ENCODE data around the gene ZFYVE21. TPM values are rescaled to one million over a fixed set of nuclear protein-coding genes. Genes with fewer than 3 reads are reported as not detected.

The ZFYVE21 gene
- total RNA-seq, 1 experiment from 2014 or later = 22.1 TPM

GRCh38 chr14:103700753-103701490, 14.7 kb upstream of the ZFYVE21 start:
- no peak for DNase-seq (ENCODE audit: low read depth, low spot score)
- in situ Hi-C loops (cut with HindIII; ENCODE audit: low pct_unique_long_range_greater_than_20kb, low sequenced_read_pairs) = no loop called here

- DNase-seq (ENCODE audit: low read depth, low spot score) = no peak
- in situ Hi-C loops (cut with HindIII; ENCODE audit: low pct_unique_long_range_greater_than_20kb, low sequenced_read_pairs) = no loop called here
Observed at GRCh38 chr14:103702095-103702494, 13.5 kb upstream of the ZFYVE21 start.

GRCh38 chr14:103702497-103703432, 12.8 kb upstream of the ZFYVE21 start:
- no peak for DNase-seq (ENCODE audit: low read depth, low spot score)
- in situ Hi-C loops (cut with HindIII; ENCODE audit: low pct_unique_long_range_greater_than_20kb, low sequenced_read_pairs) = no loop called here

DNA sequence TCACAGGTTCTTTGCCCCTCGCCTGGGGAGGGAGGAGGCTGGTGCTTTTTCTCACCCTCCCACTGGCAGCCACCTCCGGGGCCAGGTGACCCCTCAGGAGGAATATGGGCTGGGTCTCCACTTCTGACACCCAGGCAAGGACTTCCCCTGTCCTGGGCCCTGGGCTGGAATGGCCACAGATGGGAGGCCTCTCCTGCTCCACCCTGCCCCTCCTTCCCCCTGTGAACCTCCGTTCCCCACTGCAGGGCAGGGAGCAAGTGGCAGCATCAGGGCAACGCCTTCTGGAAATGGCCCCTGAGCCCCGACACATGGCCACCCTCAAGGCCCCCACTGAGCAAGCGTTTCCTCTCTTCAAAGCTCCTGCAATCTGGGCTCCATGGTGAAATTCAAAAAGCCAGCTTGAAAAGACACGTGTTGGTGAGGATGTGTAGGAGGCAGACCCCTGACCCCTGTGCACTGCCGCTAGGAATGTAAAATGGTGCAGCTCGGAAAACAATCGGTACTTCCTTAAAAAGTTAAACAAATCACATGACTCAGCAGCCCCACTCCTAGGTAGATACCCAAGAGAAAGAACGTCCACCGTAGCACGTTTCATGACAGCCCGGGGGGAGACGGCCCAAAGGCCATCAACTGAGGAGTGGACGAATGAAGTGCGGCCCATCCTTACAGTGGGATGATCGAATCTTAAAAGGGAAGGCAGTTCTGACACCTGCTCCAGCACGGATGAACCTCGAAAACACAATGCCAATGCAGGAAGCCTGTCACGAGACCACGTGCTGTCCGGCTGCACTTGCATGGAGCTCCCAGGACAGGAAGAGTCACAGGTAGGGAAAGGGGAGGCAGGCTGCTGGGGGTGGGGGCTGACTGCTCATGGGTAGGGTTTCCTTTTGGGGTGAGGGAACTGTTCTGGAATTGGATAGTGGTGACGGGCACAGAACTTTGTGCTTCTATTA, 11.9 kb upstream of the ZFYVE21 start:
- in situ Hi-C loops (cut with HindIII; ENCODE audit: low pct_unique_long_range_greater_than_20kb, low sequenced_read_pairs) = no loop called here
- DNase-seq (ENCODE audit: low read depth, low spot score) = no peak

- no peak for DNase-seq (ENCODE audit: low read depth, low spot score)
- in situ Hi-C loops (cut with HindIII; ENCODE audit: low pct_unique_long_range_greater_than_20kb, low sequenced_read_pairs) = no loop called here
Observed at GRCh38 chr14:103704708-103705107, 10.9 kb upstream of the ZFYVE21 start.

DNA sequence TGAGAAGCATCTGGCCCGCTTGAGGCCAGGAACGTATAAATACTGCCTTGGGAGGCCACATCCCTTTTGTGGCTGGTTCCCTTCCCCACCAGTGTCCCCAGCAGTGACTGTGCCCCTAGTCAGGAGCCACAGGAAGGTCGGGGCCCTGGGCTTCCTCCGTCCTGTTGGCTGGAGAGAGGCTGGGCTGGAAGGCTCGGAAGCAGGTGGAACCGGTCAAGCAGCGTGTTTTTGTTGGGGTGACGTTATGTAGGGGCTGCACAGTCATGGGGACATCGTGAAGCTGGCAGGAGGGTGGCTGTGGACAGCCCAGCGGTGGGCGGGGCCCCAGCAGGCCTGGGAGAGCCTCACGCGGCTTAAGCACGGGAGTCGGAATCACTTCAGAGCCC, 10.5 kb upstream of the ZFYVE21 start:
- no peak for DNase-seq (ENCODE audit: low read depth, low spot score)
- in situ Hi-C loops (cut with HindIII; ENCODE audit: low pct_unique_long_range_greater_than_20kb, low sequenced_read_pairs) = no loop called here

GRCh38 chr14:103705504-103706284, 9.9 kb upstream of the ZFYVE21 start:
- in situ Hi-C loops (cut with HindIII; ENCODE audit: low pct_unique_long_range_greater_than_20kb, low sequenced_read_pairs) = no loop called here
- no peak for DNase-seq (ENCODE audit: low read depth, low spot score)

- in situ Hi-C loops (cut with HindIII; ENCODE audit: low pct_unique_long_range_greater_than_20kb, low sequenced_read_pairs) = no loop called here
- no peak for DNase-seq (ENCODE audit: low read depth, low spot score)
Observed at GRCh38 chr14:103706551-103707328, 8.9 kb upstream of the ZFYVE21 start.

GRCh38 chr14:103707329-103708263, 8.0 kb upstream of the ZFYVE21 start:
- in situ Hi-C loops (cut with HindIII; ENCODE audit: low pct_unique_long_range_greater_than_20kb, low sequenced_read_pairs) = no loop called here
- DNase-seq (ENCODE audit: low read depth, low spot score) = no peak

DNA sequence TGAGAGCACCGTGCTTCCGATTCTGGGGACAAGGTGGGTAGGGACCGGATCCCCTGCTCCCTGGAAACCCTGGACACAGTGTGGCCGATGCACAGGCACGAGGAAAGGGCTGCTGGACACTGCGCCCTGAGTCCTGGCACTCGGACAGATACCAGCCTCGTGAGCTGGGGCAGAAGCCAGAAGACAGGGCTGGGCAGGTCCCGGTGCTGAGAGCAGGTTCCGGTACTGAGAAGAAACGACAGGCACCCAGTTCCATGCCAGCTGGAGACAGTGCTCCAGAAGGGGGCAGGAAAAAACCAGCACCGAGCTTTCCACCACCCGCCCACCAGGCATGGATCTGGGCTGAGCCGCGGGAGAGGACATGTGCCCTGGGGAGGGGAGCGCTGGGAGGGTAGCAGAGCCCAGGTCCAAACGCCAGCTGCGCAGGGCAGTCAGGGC, 6.8 kb upstream of the ZFYVE21 start:
- no peak for DNase-seq (ENCODE audit: low read depth, low spot score)
- in situ Hi-C loops (cut with HindIII; ENCODE audit: low pct_unique_long_range_greater_than_20kb, low sequenced_read_pairs) = no loop called here

DNA sequence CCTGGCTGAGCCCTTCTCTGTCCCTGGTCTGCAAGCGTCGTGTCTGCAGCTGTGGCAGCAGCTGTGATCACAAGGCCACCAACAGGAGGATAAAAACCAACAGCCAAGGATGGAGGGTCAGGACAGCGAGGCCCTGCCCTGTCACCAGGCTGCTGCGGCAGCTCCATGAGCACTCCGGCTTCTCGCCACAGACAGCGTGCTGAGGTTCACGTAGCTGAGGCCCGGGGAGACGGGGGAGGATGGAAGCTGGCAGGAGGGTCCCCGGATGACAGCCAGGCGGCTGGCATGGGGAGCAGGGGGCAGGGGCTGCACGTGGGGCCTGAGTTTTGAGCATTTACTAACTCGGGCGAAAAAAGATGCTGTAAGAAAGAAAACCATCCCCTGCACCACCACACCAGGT, 5.8 kb upstream of the ZFYVE21 start:
- no peak for DNase-seq (ENCODE audit: low read depth, low spot score)
- in situ Hi-C loops (cut with HindIII; ENCODE audit: low pct_unique_long_range_greater_than_20kb, low sequenced_read_pairs) = no loop called here

- DNase-seq (ENCODE audit: low read depth, low spot score) = no peak
- in situ Hi-C loops (cut with HindIII; ENCODE audit: low pct_unique_long_range_greater_than_20kb, low sequenced_read_pairs) = no loop called here
Observed at GRCh38 chr14:103710771-103711377, 4.7 kb upstream of the ZFYVE21 start.

- DNase-seq (ENCODE audit: low read depth, low spot score) = no peak
- in situ Hi-C loops (cut with HindIII; ENCODE audit: low pct_unique_long_range_greater_than_20kb, low sequenced_read_pairs) = no loop called here
Observed at GRCh38 chr14:103711516-103712431, 3.8 kb upstream of the ZFYVE21 start.

- no peak for DNase-seq (ENCODE audit: low read depth, low spot score)
- in situ Hi-C loops (cut with HindIII; ENCODE audit: low pct_unique_long_range_greater_than_20kb, low sequenced_read_pairs) = no loop called here
Observed at GRCh38 chr14:103712633-103713247, 2.9 kb upstream of the ZFYVE21 start.
